HUES6 (cell line): ENCODE measurements around the gene CLDN17.

ENCODE experiments used
- H3K27ac ChIP-seq: 2 replicates; pipeline ENCODE4 v1.7.0; 2013; ENCODE audit warnings: low read depth, mild to moderate bottlenecking, low read length, inconsistent platforms
- H3K27me3 ChIP-seq: 2 replicates; pipeline ENCODE4 v1.6.1; 2013; ENCODE audit warnings: low read length; ENCODE audit not compliant: control insufficient read depth, insufficient read depth
- H3K36me3 ChIP-seq: 2 replicates; pipeline ENCODE4 v1.6.1; 2013; ENCODE audit warnings: low read length; ENCODE audit not compliant: control insufficient read depth, insufficient read depth
- H3K4me1 ChIP-seq: 2 replicates; pipeline ENCODE4 v1.6.1; 2013; ENCODE audit warnings: low read length; ENCODE audit not compliant: control insufficient read depth, insufficient read depth
- H3K4me3 ChIP-seq: 2 replicates; pipeline ENCODE4 v1.5.1; 2013; ENCODE audit warnings: low read depth, low read length
- H3K9ac ChIP-seq: one replicate; pipeline ENCODE4 v1.6.1; 2013; ENCODE audit warnings: mild to moderate bottlenecking, low read length
- H3K9me3 ChIP-seq: 2 replicates; pipeline ENCODE4 v1.6.1; 2013; ENCODE audit warnings: low read depth, low read length; ENCODE audit not compliant: control insufficient read depth, insufficient read depth

Gene CLDN17

GRCh38 chr21:30166705-30167104 lies at the start of gene CLDN17:
CLDN17 (minus strand) TSS chr21:30166805; CDS start chr21:30166617, 188 bp downstream.
- H3K27me3 ChIP-seq = no peaks in the 10 kb centered on the region

GRCh38 chr21:30216041-30216723 lies 49.6 kb upstream of the CLDN17 start, which contains the start of gene CLDN8:
CLDN8 (minus strand) TSS chr21:30216097; CDS start chr21:30215925, 172 bp downstream.
- Histone ChIP-seq H3K27me3 (no peaks in the 10 kb centered on the region), H3K4me1 (no peaks in the 10 kb centered on the region), H3K9ac (no peak within 1 kb of the TSS), H3K4me3 (no peak within 1 kb of the TSS), H3K27ac (no peak within 1 kb of the TSS), H3K9me3 (no peaks in the 10 kb centered on the region), H3K36me3 (no peaks in the 10 kb centered on the region)

More at GRCh38 chr21:30166705-30167104, at the start of gene CLDN17:
- Histone ChIP-seq H3K4me1 (0 out of 2 replicates have a peak, but pooled peaks cover 2% of the 10 kb centered on the region), H3K27ac (no peak within 1 kb of the TSS), H3K9me3 (no peaks in the 10 kb centered on the region), H3K4me3 (no peak within 1 kb of the TSS), H3K36me3 (no peaks in the 10 kb centered on the region), H3K9ac (no peak within 1 kb of the TSS)

GRCh38 chr21:30211071-30211470 lies 44.5 kb upstream of the CLDN17 start:
- H3K4me1 ChIP-seq = peaks cover 3% of the 10 kb centered on the region; the same call in 1 of the 2 replicates
- H3K9me3 ChIP-seq = no peaks in the 10 kb centered on the region
- H3K9ac ChIP-seq = no peak overlapping the region
- H3K36me3 ChIP-seq = no peaks in the 10 kb centered on the region
- no peak overlapping the region for H3K27ac ChIP-seq
- H3K27me3 ChIP-seq = no peaks in the 10 kb centered on the region
- H3K4me3 ChIP-seq = no peak overlapping the region

DNA sequence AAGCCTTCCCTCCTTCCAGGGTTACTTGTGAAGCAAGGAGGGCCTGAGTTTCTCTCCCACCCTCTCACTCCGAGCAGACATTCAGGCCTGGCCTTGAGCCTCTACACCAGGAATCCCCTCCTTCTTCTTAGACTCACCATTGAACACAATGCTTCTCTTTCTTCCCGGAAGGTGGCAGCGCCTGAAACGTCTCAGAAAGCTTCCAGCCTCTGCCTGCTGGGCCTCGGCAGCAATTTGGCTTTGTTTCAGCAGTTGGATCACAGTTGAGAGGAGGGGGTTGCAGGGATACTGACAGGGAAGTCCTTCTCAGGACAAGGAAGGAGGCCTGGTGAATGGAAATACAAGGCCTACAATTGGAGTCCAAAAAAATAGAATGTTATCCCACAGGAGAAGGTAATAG lies 43.0 kb upstream of the CLDN17 start:
- Histone ChIP-seq H3K27me3 (no peaks in the 10 kb centered on the region), H3K4me3 (no peak overlapping the region), H3K27ac (no peak overlapping the region), H3K9ac (no peak overlapping the region), H3K4me1 (peaks cover 3% of the 10 kb centered on the region; the same call in 1 of the 2 replicates), H3K36me3 (no peaks in the 10 kb centered on the region), H3K9me3 (no peaks in the 10 kb centered on the region)

DNA sequence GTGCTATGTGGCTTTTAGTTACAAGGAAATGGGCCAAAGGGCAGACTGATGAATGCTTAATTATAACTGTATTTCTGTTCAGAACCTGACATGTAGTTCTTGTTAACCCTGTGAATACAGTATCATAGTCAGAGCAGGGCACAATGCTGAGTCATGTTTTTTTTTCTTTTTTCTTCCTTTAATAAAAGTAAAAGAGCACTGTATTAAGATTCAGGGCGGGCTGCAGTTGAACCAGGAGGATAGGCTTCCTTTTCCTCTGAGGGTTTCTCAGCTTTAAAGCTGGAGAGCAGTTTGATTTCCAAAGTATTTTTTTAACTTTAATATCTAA lies 40.6 kb upstream of the CLDN17 start:
- no peak overlapping the region for H3K27ac ChIP-seq
- H3K4me3 ChIP-seq = no peak overlapping the region
- H3K27me3 ChIP-seq = no peaks in the 10 kb centered on the region
- peaks cover 3% of the 10 kb centered on the region; the same call in 1 of the 2 replicates for H3K4me1 ChIP-seq
- no peak overlapping the region for H3K9ac ChIP-seq
- H3K9me3 ChIP-seq = no peaks in the 10 kb centered on the region
- H3K36me3 ChIP-seq = no peaks in the 10 kb centered on the region

DNA sequence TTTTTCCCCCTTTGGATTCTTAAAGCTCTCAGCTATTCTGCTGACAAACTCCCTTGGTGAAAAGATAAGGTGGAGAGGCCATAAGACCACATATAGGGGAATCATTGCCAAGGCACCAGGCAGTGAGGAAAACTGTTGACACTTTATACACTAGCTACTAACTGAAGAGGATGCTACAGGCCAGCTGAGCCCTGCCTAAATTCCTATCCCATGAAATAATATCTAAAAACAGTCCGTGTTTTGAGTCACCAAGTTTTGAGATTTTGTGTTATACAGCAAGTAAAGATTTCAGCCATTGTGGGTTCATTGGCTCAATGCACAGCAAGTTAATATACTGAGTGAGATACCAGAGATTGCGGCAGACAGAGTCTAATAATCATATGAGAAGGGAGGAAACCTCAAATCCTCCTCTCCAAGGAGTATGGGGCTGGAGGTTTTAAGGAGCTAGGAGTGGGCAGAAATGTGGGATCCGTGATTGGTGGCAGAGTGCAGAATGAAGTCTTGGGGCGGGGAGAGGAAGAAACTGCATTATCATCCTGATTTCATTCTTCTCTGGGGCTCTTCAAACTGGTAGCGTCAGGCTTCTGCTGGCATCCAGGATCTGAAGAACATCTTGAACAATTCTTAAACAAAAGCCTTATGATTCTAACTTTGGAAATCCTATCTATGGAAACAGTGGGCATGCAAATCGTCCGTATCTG lies 40.1 kb upstream of the CLDN17 start:
- H3K27ac ChIP-seq = no peak overlapping the region
- no peak overlapping the region for H3K4me3 ChIP-seq

DNA sequence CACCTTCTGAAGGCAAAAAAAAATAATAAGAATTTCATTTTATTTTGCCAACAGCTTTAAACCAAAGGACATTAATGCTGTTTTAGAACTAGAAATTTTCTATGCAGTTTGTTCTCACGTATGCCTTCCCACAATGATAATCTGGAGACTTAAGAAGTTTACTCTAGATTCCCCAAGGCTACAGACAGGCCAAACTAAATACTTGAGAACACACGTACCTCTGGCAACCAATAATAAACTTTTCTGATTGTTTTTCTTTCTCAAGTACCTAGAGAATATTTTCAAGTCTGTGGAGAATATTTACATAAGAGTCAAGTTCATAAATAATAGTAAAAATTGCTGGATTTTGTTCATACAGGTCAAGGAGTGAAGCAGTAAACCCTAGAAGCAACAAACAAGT lies 33.4 kb upstream of the CLDN17 start:
- Histone ChIP-seq H3K4me1 (no peaks in the 10 kb centered on the region), H3K4me3 (no peak overlapping the region), H3K9me3 (no peaks in the 10 kb centered on the region), H3K9ac (no peak overlapping the region), H3K27ac (no peak overlapping the region), H3K36me3 (no peaks in the 10 kb centered on the region), H3K27me3 (no peaks in the 10 kb centered on the region)

More for the DNA sequence above, 40.1 kb upstream of the CLDN17 start:
- Histone ChIP-seq H3K4me1 (peaks cover 3% of the 10 kb centered on the region; the same call in 1 of the 2 replicates), H3K9ac (no peak overlapping the region), H3K9me3 (no peaks in the 10 kb centered on the region), H3K27me3 (no peaks in the 10 kb centered on the region), H3K36me3 (no peaks in the 10 kb centered on the region)

- Histone ChIP-seq H3K9ac (no peak overlapping the region), H3K27me3 (no peaks in the 10 kb centered on the region), H3K9me3 (no peaks in the 10 kb centered on the region), H3K27ac (no peak overlapping the region), H3K4me1 (no peaks in the 10 kb centered on the region), H3K4me3 (no peak overlapping the region), H3K36me3 (no peaks in the 10 kb centered on the region)
These were observed 28.2 kb upstream of the CLDN17 start for GRCh38 chr21:30194701-30195299.

GRCh38 chr21:30193201-30193600 lies 26.6 kb upstream of the CLDN17 start:
- Histone ChIP-seq H3K4me1 (no peaks in the 10 kb centered on the region), H3K27me3 (no peaks in the 10 kb centered on the region), H3K9ac (no peak overlapping the region), H3K36me3 (no peaks in the 10 kb centered on the region), H3K27ac (no peak overlapping the region), H3K4me3 (no peak overlapping the region), H3K9me3 (no peaks in the 10 kb centered on the region)

DNA sequence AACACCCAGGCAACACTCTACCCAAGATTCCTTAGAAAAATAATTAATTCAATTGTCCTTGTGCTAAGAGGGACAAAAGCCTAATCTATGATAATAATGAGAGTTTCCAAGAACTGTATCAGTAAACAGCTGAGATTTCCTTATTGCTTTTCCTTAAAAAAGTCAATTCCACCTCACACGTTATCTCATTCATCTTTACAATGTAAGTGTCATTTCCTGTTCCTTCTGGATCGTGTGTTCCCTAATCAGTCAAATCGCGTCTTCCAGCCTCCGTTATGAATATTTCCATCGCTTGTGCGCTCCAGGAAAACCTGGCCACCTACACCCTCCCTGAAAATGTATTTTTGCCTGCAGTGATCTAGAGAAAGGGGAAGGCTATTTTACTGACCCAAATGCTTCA lies 23.9 kb upstream of the CLDN17 start:
- Histone ChIP-seq H3K4me3 (no peak overlapping the region), H3K27me3 (no peaks in the 10 kb centered on the region), H3K4me1 (no peaks in the 10 kb centered on the region), H3K27ac (no peak overlapping the region), H3K9me3 (no peaks in the 10 kb centered on the region), H3K36me3 (no peaks in the 10 kb centered on the region), H3K9ac (no peak overlapping the region)

DNA sequence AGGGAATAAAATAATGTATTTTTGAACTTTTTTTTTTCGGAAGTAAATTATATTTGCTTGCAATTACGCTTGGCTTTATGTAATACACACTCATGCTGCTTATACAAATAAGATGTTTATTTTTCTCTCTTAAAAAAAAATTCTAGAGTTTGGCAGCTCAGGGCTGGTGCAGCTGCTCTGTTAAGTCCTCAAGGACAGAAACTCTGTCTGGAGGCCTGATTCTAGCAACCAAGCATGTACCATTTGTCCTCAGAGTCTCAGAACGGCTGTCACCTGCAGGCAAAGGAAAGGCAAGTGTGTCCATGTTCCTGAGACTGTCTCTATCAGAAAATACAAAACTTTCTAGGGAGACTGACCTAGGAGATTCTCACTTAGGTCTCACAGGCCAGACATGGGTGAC lies 23.2 kb upstream of the CLDN17 start:
- Histone ChIP-seq H3K9me3 (no peaks in the 10 kb centered on the region), H3K9ac (no peak overlapping the region), H3K27ac (no peak overlapping the region), H3K4me3 (no peak overlapping the region), H3K36me3 (no peaks in the 10 kb centered on the region), H3K27me3 (no peaks in the 10 kb centered on the region), H3K4me1 (no peaks in the 10 kb centered on the region)
